DMS153 treated with DMSO at 0.1 percent for 48 hours (cell line): Measurements from ENCODE around the gene SLC47A2.
A peak's percentile ranks its signal among the peaks of the same experiment; 100 is the strongest.
"Not testable (repeated sequence)": the region's sequence is repeated elsewhere in the genome, so short reads cannot be mapped to it uniquely, and the experiment has no call there.

ENCODE experiments used
- DNase-seq: peaks from one replicate; lab custom pipeline; 2025; ENCODE audit not compliant: unreplicated experiment; lab: John Stamatoyannopoulos, UW

Gene SLC47A2

DNA sequence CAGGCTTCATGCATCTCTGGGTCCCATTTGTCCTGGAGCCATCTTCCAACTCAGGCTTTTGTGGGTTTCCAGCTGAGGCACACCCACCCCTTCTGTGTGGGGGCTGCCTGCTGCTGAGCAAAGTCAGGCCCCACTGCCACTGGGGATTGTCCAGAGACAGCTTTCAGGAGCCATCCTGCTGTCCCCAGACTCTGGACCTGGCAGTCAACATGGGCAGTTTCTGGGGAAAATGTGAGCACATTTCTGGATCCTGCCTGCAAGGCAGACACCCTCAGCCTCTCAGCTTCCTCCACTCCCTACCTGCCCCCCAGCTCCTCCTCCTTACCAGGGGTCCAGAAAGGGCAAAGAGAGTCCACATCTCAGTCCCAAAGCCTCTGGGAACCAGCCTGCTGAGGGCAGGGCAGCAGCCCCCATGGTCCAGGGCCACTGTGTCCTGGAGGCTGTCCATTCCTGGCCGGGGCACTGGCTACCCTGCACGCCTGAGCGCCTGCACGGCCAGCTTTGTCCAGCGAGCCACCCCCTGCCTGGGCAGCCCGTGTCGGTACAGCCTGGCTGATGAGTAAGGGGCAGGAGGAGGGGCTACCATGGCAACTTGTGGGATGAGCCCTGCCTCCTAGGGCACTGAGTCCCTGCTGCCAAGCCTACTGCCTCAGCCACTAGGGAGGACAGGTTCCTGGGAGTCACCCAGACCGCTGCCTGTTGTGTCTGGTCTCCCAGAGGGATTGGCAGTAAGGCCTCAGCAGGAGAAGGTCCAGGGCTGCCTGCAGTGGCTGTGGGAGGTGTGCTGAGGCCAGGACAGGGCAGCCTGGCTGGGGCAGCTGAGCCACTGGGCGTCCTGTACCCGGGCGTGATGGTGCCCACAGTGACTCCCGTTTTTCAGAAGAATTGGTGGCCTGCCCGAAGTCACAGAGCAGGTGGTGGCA, at the start of gene SLC47A2:
Gene SLC47A2, minus strand, starts transcription at position 477 of the 923 bp plus-strand sequence. Its CDS starts 29 bp downstream, at position 448.
- no peak for DNase-seq

DNA sequence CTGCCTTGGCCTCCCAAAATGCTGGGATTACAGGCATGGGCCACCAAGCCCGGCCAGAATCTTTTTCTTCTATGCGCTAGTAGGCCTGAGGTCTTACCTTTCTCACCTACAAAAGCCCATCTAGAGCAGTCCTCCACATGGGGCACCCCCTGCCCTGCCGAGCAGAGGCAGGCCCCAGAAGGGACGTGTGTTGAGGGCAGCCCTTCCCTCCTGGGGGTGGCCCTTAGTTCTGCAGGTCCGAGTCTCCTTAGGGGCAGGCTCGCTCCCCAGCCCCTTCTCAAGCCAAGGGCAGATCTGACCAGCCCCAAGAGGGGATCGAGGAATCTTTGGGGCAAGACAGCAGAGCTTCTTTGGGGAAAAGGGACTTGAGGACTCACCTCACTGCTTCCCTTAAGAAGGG, 49.6 kb upstream of the SLC47A2 start:
- no peak for DNase-seq

- not testable (repeated sequence) for DNase-seq
These were observed 47.6 kb upstream of the SLC47A2 start for GRCh38 chr17:19763991-19764390.

- no peak for DNase-seq
These were observed 47.0 kb upstream of the SLC47A2 start for GRCh38 chr17:19763416-19763815.

GRCh38 chr17:19762515-19762961, 46.2 kb upstream of the SLC47A2 start:
- peak; percentile 13 for DNase-seq

GRCh38 chr17:19760746-19761145, 44.4 kb upstream of the SLC47A2 start:
- DNase-seq, result no peak

GRCh38 chr17:19759568-19760549, 43.5 kb upstream of the SLC47A2 start:
- no peak for DNase-seq

- DNase-seq, result no peak
These were observed 41.3 kb upstream of the SLC47A2 start for GRCh38 chr17:19757536-19758180.

- DNase-seq, result no peak
These were observed 40.2 kb upstream of the SLC47A2 start for GRCh38 chr17:19756546-19756945.

- DNase-seq, result no peak
These were observed 39.6 kb upstream of the SLC47A2 start for GRCh38 chr17:19755821-19756510.

GRCh38 chr17:19755392-19755791, 39.0 kb upstream of the SLC47A2 start:
- DNase-seq, result no peak

DNA sequence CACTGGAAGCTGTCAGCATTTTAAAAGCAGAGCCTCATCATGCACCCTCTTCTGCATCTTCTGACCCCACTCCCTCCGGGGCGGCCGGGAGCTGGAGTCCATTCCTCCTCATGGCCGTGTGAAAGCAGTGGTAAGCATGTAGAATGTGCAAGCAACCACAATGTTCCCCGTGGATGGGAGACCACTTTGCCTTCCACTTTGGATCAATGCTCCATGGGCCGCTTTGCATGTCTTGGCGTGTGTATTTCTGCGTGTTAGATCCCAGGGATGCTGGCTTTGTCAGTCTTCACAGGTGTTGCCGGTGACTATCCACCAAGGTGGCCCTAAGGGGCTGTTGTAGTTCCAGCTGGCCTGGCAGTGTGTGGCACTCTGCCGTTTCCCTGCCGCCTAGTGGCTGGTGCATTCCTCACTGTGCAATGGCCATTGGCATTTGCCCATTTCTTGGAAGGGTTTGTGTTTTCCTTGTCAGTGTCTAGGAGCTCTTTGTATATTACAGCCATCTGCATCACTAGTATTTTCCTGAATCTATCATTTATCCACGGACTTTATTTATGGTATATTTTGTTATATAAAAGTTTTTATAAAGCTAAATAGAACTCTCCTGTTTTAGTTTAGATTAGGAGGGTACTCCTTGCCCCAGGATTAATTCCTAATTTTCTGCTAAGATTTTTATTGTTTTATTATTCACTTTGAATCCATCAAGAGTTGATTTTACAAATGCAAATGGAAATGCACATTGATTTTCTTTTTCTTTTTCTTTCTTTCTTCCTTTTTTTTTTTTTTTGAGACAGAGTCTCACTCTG, 37.5 kb upstream of the SLC47A2 start:
- peak; percentile 13 for DNase-seq

- DNase-seq, result no peak
These were observed 36.7 kb upstream of the SLC47A2 start for GRCh38 chr17:19753051-19753509.

GRCh38 chr17:19752216-19753050, 36.0 kb upstream of the SLC47A2 start:
- no peak for DNase-seq

GRCh38 chr17:19750835-19751234, 34.5 kb upstream of the SLC47A2 start:
- DNase-seq, result no peak

DNA sequence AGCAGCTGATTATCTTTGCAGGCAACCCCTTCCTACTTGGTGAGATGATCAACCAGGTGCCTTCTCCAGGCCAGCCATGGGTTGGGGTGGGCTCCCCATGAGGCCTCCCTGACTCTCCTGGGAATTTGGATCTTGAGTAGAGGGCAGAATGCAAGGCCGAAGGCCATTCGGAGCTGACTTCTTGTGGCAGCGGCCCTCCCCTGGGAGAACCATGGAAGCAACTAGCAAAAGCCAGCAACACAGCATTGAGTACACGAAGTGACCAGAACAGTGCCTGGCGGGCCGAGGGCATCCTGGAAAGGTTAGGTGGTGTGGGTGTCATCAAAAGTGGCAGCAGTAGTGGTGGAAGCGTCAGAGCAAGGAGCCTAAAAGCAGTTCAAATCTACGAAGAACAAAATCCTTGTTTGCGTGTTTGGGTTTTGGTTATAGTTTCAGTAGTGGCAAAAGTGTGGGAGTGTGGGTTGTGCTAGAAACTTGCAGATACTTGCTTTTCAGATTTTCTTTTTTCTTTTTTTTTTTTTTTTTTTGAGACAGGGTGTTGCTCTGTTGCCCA, 33.7 kb upstream of the SLC47A2 start:
- no peak for DNase-seq

DNA sequence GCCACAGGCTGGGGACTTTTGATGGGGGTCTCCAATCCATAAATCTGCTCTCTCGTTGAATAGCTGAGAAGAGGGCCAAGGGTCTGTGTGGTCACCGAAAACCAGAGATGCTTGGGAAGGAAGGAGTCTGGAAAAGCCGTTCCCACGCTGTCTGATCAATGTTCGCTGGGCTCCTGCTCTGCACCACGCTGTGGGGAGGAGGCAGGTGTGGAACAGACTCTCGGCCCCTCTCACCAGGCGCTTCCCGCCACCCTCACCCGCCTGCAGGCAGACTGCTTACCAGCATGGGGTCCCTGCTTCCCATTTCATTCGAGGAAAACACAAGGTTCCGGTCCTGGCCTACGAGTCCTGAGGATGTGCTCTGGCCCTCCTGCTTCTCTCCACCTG, 32.4 kb upstream of the SLC47A2 start:
- no peak for DNase-seq
